HFF-Myc (cell line): ENCODE data around the gene COASY.

Experiments
- DNase-seq: peaks from one replicate; pipeline ENCODE4 v3.0.0-alpha.2; 2011; ENCODE audit warnings: low read depth; ENCODE audit errors: extremely low read depth
- H3K4me3 ChIP-seq: replicated peaks from 2 replicates; pipeline ENCODE4 v1.5.1; 2011; ENCODE audit warnings: low read depth, mild to moderate bottlenecking, control low read depth, low read length
- TF ChIP-seq, protein P1 (sequence below): IDR thresholded peaks from 2 replicates; pipeline ENCODE4 v1.5.1; 2012; ENCODE audit warnings: mild to moderate bottlenecking, low read depth, low read length, control low read depth; ENCODE audit errors: missing control alignments

COASY gene

DNA sequence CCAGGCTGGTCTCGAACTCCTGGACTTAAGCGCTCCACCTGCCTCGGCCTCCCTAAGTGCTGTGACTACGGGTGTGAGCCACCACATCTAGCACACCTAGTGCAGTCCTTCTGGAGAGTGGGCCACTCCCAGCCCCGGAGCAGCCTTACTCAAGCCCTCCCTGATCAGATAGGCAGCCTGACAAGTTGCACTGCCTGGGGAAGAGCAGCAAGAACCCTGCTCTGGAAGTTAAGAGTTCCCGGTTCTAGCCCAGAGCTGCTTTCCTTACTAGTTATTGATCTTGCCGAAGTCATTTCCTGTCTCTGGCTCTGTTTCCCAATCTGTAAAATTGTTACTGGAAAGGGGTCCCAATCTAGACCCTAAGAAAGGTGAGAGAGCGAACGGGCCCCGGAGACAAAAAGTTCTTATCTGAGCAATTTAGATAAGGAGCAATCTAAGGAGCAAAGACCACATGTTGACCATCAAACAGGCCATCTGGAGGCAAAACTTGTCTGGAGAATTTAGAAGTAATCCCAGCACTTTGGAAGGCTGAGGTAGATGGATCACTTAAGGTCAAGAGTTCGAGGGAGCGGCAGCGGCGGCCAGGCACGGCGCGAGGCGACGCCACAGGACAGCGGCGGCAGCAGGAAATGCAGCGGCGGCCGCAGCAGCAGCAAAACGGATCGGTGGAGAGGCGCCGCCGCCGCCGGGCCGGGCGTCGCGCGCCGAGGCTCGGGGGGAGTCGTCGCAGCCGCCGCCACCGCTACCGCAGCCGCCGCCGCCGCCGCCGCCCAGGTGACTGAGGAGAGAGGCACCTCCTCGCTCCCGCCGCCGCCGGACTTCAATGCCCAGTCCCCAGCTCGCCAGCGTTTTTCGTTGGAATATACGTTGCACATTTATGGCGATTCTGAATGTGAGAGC lies 30.2 kb upstream of the COASY start:
- peak overlapping the region; percentile 31 for H3K4me3 ChIP-seq
- no peak for DNase-seq
- TF ChIP-seq, protein P1, sequence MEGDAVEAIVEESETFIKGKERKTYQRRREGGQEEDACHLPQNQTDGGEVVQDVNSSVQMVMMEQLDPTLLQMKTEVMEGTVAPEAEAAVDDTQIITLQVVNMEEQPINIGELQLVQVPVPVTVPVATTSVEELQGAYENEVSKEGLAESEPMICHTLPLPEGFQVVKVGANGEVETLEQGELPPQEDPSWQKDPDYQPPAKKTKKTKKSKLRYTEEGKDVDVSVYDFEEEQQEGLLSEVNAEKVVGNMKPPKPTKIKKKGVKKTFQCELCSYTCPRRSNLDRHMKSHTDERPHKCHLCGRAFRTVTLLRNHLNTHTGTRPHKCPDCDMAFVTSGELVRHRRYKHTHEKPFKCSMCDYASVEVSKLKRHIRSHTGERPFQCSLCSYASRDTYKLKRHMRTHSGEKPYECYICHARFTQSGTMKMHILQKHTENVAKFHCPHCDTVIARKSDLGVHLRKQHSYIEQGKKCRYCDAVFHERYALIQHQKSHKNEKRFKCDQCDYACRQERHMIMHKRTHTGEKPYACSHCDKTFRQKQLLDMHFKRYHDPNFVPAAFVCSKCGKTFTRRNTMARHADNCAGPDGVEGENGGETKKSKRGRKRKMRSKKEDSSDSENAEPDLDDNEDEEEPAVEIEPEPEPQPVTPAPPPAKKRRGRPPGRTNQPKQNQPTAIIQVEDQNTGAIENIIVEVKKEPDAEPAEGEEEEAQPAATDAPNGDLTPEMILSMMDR = no peak

DNA sequence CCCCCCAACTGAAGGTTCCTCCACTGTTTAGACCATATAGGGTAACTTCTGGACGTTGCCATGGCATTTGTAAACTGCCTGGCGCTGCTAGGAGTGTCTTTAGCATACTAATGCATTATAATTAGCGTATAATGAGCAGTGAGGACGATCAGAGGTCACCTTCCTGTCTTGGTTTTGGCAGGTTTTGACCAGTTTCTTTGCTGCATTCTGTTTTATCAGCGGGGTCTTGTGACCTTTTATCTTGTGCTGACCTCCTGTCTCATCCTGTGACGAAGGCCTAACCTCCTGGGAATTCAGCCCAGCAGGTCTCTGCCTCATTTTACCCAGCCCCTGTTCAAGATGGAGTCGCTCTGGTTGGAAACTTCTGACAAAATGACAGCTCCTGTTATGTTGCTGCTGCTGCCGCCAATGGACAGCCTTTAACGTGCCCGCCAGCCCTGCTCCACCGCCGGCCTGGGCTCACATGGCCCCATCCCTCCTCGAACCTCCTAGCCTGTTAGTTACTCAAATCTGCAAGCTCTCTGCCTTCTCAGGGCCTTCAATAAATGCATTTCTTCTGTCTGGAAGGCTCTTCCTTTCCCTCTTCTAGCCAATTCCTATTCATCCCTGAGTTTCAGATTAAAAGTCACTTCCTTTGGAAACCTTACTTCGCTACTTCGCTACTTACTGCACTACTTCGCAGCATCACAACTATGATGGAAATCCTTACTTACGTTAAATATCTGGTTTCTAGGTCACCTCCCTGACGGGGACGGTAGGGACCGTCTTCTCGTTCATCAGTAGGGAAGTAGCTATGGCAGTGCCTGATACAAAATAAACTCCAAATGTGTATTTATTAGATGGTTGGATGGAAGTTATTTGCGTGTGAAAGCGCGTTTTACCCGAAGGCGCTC lies 26.5 kb upstream of the COASY start:
- TF ChIP-seq, protein P1 = no peak
- no peak for DNase-seq
- H3K4me3 ChIP-seq = peak overlapping the region; percentile 69

DNA sequence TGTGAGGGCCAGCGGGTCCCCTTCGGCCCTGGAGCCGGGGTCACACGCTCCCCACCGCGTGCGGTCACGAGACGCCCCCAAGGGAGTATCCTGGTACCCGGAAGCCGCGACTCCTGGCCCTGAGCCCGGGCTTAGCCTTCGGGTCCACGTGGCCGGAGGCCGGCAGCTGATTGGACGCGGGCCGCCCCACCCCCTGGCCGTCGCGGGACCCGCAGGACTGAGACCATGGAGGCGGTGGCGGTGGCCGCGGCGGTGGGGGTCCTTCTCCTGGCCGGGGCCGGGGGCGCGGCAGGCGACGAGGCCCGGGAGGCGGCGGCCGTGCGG lies 25.9 kb upstream of the COASY start, which contains the start of gene NAGLU:
TSS of gene NAGLU (plus strand) at position 194 of the 324 bp plus-strand sequence. CDS start at position 226, 32 bp downstream.
- DNase-seq = peak; percentile 62
- H3K4me3 ChIP-seq = peak within 1 kb of the TSS; percentile 69
- TF ChIP-seq, protein P1 = no peak

DNA sequence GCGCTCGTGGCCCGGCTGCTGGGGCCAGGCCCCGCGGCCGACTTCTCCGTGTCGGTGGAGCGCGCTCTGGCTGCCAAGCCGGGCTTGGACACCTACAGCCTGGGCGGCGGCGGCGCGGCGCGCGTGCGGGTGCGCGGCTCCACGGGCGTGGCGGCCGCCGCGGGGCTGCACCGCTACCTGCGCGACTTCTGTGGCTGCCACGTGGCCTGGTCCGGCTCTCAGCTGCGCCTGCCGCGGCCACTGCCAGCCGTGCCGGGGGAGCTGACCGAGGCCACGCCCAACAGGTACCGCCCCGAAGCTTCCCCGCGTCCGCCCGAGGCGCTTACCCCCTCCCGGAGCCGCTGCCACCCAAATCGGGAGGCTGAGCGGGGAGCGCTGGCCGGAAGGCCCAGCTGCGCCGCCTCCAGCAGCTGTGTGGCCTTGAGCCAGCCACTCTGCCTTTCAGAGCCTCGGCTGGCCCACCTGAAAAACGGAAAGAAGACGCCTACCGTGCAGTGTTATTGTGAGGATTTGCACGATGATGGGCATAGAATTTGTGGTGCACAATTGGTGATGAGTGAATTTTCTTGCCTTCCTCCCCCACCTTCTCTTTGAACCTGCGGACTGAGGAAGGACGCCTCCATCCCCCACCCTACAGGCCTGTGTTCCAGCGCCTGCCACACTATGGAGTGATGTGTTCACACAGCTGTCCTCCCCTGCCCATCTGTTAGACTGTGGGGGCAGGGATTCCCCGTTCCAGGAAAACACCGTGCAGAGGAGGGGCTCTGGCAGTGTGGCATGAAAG lies 25.4 kb upstream of the COASY start:
- DNase-seq = peak; percentile 38
- TF ChIP-seq, protein P1 = no peak
- peak overlapping the region; percentile 69 for H3K4me3 ChIP-seq

DNA sequence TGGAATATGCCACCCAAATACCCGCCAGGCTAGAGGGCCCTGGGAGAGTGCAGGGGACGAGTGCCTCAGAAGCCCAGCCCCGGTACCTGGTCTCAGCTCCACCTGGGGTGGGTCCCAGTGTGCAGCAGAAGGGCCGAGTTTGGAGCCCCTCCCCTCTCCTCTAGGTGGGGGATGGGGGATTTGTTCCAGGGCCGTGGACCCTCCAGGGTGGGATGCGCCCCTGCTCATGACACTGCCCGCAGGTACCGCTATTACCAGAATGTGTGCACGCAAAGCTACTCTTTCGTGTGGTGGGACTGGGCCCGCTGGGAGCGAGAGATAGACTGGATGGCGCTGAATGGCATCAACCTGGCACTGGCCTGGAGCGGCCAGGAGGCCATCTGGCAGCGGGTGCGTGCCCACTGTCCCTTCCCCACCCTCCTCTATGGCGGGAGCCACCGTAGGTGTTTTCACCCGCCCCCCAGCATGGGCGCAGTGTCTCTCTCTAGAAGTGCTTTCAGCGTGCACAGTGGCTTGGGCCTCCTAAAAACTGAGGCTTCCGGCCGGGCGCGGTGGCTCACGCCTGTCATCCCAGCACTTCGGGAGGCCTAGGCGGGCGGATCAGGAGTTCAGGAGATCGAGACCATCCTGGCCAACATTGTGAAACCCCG lies 24.7 kb upstream of the COASY start:
- TF ChIP-seq, protein P1 = no peak
- DNase-seq = no peak
- peak overlapping the region; percentile 69 for H3K4me3 ChIP-seq
